HL-60 (cell line): ENCODE results near the gene SMCO4.
"Not testable (repeated sequence)": the region's sequence is repeated elsewhere in the genome, so short reads cannot be mapped to it uniquely, and the experiment has no call there.

ENCODE experiments used
- DNase-seq, 2 experiments: peaks; one replicate each; pipeline ENCODE4 v3.0.0-alpha.2; 2010 to 2020; ENCODE audit warnings: low read depth in 1 of 2, low spot score in 1 of 2
- H3K27ac ChIP-seq: fragments of 250-450 bp; sonication (Bioruptor Pico); replicated peaks from 2 replicates; pipeline ENCODE4 v1.5.1; 2020; ENCODE audit warnings: mild to moderate bottlenecking, moderate library complexity
- H3K27me3 ChIP-seq: fragments of 250-450 bp; sonication (Bioruptor Pico); 2 replicates; pipeline ENCODE4 v1.5.1; 2021; ENCODE audit warnings: mild to moderate bottlenecking, moderate library complexity; ENCODE audit not compliant: insufficient read depth, poor library complexity, severe bottlenecking
- H3K4me3 ChIP-seq: replicated peaks from 2 replicates; pipeline ENCODE4 v1.5.1; 2011; ENCODE audit warnings: mild to moderate bottlenecking, control low read depth, low read length; ENCODE audit not compliant: insufficient read depth
- CTCF ChIP-seq: IDR thresholded peaks from one replicate; pipeline ENCODE4 v1.5.1; 2011; ENCODE audit warnings: low read length, control low read depth, inconsistent platforms; ENCODE audit not compliant: insufficient read depth
- GABPA ChIP-seq: IDR thresholded peaks from 2 replicates; pipeline ENCODE4 v1.6.1; 2012; ENCODE audit warnings: low read depth
- POLR2AphosphoS5 ChIP-seq: IDR thresholded peaks from 2 replicates; pipeline ENCODE4 v1.6.1; 2012; ENCODE audit warnings: low read depth
- SPI1 ChIP-seq: IDR thresholded peaks from 2 replicates; pipeline ENCODE4 v1.6.1; 2012; ENCODE audit warnings: low read depth, mild to moderate bottlenecking, borderline replicate concordance
- TF ChIP-seq, protein P1 (sequence below): IDR thresholded peaks from 2 replicates; pipeline ENCODE4 v1.6.1; 2012; ENCODE audit warnings: low read depth; ENCODE audit not compliant: insufficient replicate concordance

SMCO4 gene

DNA sequence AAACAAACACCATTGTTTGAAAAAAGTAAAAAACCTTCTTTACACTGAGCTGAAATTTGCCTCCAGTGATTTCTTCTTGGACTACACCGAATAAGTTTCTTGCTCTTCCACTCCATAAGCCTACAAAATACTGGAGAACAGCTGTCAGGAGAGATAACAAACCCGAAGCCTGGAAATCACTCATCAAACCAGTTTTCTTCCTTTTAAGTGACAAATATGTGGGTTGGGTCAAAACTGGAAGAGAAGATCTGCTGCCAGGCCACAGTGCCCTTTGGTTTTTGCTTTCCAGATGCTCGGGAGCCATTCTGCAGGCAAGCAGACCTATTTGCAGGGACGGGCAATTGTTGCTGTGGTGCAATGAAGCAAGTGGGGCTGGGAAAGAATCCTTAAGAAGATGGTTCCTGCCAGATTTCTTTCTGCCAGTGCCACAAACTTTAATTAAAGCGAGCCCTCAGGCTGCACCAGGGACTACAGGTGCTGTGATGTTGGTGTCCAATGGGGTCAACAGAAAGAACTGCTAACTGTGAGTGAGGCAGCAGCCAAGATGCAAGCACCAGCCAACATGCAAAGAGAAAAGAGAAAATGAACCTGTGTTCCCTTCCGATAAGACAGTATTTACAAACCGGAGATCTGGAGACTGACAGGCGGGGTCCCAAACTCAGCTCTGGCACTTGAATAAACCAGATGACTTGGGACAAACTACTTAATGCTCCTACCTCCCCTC lies 44.8 kb upstream of the SMCO4 start:
- H3K27ac ChIP-seq, result no peak overlapping the region
- DNase-seq, result no peak
- no peak for TF ChIP-seq GABPA
- no peak for TF ChIP-seq SPI1
- no peak for TF ChIP-seq POLR2AphosphoS5
- no peak for TF ChIP-seq CTCF
- TF ChIP-seq, protein P1, sequence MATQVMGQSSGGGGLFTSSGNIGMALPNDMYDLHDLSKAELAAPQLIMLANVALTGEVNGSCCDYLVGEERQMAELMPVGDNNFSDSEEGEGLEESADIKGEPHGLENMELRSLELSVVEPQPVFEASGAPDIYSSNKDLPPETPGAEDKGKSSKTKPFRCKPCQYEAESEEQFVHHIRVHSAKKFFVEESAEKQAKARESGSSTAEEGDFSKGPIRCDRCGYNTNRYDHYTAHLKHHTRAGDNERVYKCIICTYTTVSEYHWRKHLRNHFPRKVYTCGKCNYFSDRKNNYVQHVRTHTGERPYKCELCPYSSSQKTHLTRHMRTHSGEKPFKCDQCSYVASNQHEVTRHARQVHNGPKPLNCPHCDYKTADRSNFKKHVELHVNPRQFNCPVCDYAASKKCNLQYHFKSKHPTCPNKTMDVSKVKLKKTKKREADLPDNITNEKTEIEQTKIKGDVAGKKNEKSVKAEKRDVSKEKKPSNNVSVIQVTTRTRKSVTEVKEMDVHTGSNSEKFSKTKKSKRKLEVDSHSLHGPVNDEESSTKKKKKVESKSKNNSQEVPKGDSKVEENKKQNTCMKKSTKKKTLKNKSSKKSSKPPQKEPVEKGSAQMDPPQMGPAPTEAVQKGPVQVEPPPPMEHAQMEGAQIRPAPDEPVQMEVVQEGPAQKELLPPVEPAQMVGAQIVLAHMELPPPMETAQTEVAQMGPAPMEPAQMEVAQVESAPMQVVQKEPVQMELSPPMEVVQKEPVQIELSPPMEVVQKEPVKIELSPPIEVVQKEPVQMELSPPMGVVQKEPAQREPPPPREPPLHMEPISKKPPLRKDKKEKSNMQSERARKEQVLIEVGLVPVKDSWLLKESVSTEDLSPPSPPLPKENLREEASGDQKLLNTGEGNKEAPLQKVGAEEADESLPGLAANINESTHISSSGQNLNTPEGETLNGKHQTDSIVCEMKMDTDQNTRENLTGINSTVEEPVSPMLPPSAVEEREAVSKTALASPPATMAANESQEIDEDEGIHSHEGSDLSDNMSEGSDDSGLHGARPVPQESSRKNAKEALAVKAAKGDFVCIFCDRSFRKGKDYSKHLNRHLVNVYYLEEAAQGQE, result no peak
- H3K4me3 ChIP-seq, result no peak overlapping the region
- H3K27me3 ChIP-seq, result peaks cover 5% of the 10 kb centered on the region

- not testable (repeated sequence) for H3K27me3 ChIP-seq, H3K27ac ChIP-seq, DNase-seq, H3K4me3 ChIP-seq
Observed at GRCh38 chr11:93587425-93587824, 44.2 kb upstream of the SMCO4 start.

DNA sequence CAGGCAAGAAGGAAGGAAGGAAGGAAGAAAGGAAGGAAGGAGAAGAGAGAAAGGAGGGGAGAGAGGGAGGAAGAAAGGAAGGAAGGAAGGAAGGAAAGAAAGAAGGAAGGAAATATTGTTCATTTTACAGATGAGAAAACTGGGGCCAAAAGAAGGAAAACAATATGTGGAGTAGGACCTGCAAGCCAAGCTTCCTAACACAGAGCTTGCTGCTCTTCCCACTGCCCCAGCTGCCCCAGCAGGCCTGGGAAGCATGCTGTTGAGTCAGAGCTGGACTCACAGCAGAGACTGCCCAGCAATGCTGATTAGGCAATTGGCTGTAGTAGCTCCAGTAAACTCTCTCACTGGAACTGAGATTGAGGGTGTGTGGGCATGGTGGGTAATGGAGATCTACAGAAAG lies 42.6 kb upstream of the SMCO4 start:
- DNase-seq, result no peak
- TF ChIP-seq POLR2AphosphoS5, result no peak
- TF ChIP-seq SPI1, result no peak
- TF ChIP-seq GABPA, result no peak
- TF ChIP-seq CTCF, result no peak
- TF ChIP-seq, protein P1, result no peak
- H3K27ac ChIP-seq, result no peak overlapping the region

DNA sequence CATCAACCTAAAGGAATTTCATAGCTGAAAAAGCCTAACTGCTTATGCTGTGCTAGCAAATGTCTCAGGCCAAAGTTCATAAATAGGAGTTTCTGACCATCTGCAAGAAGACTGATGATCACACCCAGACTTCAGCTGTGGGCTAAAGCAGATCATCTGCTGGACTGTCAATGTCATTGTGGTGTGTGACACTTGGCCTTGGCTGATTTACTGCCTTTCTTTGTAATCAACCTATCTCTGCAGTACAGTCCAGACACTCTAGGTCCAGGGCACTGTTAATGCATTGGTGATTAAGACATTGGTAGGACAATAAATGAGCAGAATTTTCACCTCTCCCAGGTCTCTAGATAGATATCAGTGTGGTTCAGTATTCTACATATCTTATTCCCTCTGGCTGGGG lies 40.3 kb upstream of the SMCO4 start:
- TF ChIP-seq CTCF, result no peak
- TF ChIP-seq SPI1, result no peak
- TF ChIP-seq, protein P1, result no peak
- TF ChIP-seq POLR2AphosphoS5, result no peak
- DNase-seq, result no peak

More for the DNA sequence above, 42.6 kb upstream of the SMCO4 start:
- Histone ChIP-seq H3K4me3 (no peak overlapping the region), H3K27me3 (peaks cover 8% of the 10 kb centered on the region)

More for the DNA sequence above, 40.3 kb upstream of the SMCO4 start:
- Histone ChIP-seq H3K4me3 (no peak overlapping the region), H3K27ac (no peak overlapping the region), H3K27me3 (peaks cover 6% of the 10 kb centered on the region)
